Vagina (tissue), 2 donors: ENCODE results near the gene CHEK1.

Experiments
- CTCF ChIP-seq, 3 experiments: fragments of 450-650 bp in 2 of 3; fragments of 200-600 bp in 1 of 3; sonication (generic) in 1 of 3; IDR thresholded peaks; one replicate each; pipeline ENCODE4 v1.5.1; 2017 to 2019; ENCODE audit warnings: antibody characterized with exemption in 3 of 3, mild to moderate bottlenecking in 2 of 3, moderate library complexity in 2 of 3
- POLR2A ChIP-seq, 2 donors: fragments of 450-650 bp; IDR thresholded peaks; one replicate each; pipeline ENCODE4 v1.6.1; 2017; ENCODE audit warnings: antibody characterized with exemption in 2 of 2, mild to moderate bottlenecking in 2 of 2, moderate library complexity in 2 of 2

GRCh38 chr11:125624756-125625213 lies at the start of gene CHEK1:
- TF ChIP-seq CTCF (IDR thresholded peaks at IDR 0.05) (no peak), POLR2A (IDR thresholded peaks at IDR 0.05) (no peak)
